Astrocyte (in vitro differentiated cells and primary cell): Measurements from ENCODE around the gene EDRF1.

Source experiments
- EZH2 ChIP-seq: IDR thresholded peaks from 2 replicates; pipeline ENCODE4 v1.6.1; 2012; ENCODE audit warnings: mild to moderate bottlenecking, low read length, inconsistent platforms; ENCODE audit not compliant: insufficient read depth
- TF ChIP-seq, protein P1 (sequence below): IDR thresholded peaks from 2 replicates; pipeline ENCODE4 v1.5.1; 2011; ENCODE audit warnings: low read depth, mild to moderate bottlenecking, inconsistent platforms, low read length, moderate library complexity; ENCODE audit not compliant: insufficient read depth

DNA sequence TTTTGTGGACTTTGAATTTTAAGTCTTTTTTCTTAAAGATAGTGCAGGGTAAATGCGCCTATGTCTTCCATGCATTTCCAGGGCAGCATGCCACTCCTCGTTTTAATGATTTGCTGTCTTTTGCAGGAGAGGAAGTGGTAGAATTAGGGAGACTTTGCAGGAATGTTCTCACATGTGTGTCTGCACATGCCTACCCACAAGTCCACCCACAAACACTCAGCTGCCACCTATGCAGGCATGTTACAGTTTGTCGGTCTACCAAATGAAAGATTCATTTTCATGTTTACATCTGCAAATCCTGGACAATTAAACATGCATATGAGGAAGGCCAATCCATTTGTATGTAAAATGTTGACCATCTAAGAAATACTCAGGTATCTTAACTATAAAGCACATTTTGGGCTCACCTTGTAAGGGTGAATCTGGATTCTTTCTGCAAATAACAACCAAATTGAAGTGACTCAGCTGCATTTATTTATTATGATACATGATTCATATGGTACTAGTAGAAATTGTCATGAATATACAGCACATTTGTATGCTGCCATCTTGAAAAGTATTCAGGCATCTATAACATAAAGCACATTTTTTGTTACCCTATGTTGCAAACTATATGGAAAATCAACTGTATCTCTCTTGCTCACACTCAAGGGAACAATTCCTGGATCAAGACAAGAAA, 31.9 kb upstream of the EDRF1 start:
- no peak for TF ChIP-seq EZH2
- TF ChIP-seq, protein P1, sequence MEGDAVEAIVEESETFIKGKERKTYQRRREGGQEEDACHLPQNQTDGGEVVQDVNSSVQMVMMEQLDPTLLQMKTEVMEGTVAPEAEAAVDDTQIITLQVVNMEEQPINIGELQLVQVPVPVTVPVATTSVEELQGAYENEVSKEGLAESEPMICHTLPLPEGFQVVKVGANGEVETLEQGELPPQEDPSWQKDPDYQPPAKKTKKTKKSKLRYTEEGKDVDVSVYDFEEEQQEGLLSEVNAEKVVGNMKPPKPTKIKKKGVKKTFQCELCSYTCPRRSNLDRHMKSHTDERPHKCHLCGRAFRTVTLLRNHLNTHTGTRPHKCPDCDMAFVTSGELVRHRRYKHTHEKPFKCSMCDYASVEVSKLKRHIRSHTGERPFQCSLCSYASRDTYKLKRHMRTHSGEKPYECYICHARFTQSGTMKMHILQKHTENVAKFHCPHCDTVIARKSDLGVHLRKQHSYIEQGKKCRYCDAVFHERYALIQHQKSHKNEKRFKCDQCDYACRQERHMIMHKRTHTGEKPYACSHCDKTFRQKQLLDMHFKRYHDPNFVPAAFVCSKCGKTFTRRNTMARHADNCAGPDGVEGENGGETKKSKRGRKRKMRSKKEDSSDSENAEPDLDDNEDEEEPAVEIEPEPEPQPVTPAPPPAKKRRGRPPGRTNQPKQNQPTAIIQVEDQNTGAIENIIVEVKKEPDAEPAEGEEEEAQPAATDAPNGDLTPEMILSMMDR = no peak
